Measurements from ENCODE around the gene MARCHF10.

DNA sequence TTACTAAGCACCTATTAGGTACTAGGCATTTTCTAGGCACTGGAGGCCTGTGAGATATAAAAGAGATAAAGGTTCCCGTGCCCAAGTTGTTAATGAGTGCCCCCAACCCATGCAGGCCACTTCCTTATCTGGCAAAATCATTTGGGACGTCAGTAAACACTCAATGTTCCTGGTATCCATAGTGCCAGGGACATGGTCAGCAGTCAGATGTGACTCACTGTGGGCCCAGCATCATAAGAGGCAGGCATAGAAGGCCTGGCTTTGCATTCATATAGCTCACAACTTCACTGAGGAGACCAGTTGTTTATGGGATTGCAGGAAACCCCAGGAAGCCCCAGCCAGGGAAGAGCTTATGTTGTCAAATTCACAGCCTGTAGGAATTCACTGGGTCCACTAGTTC lies 99.5 kb downstream of the MARCHF10 start:
- TF ChIP-seq, protein P1, sequence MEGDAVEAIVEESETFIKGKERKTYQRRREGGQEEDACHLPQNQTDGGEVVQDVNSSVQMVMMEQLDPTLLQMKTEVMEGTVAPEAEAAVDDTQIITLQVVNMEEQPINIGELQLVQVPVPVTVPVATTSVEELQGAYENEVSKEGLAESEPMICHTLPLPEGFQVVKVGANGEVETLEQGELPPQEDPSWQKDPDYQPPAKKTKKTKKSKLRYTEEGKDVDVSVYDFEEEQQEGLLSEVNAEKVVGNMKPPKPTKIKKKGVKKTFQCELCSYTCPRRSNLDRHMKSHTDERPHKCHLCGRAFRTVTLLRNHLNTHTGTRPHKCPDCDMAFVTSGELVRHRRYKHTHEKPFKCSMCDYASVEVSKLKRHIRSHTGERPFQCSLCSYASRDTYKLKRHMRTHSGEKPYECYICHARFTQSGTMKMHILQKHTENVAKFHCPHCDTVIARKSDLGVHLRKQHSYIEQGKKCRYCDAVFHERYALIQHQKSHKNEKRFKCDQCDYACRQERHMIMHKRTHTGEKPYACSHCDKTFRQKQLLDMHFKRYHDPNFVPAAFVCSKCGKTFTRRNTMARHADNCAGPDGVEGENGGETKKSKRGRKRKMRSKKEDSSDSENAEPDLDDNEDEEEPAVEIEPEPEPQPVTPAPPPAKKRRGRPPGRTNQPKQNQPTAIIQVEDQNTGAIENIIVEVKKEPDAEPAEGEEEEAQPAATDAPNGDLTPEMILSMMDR (IDR thresholded peaks at IDR 0.05; ENCODE audit: low read depth, low read length), result no peak
- TF ChIP-seq MYC (IDR thresholded peaks at IDR 0.05; ENCODE audit: low read depth, low read length) (no peak), POLR2A (IDR thresholded peaks at IDR 0.05; ENCODE audit: extremely low read depth, insufficient read length) (no peak)
- TF ChIP-seq, protein P2, sequence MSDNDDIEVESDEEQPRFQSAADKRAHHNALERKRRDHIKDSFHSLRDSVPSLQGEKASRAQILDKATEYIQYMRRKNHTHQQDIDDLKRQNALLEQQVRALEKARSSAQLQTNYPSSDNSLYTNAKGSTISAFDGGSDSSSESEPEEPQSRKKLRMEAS (IDR thresholded peaks at IDR 0.05; ENCODE audit: low read depth, low read length), result no peak

Data from NB4 (cell line).